Mesendoderm (in vitro differentiated cells): ENCODE data around the gene HIGD2A.

Experiments used
- DNase-seq: peaks from one replicate; pipeline ENCODE4 v3.0.0; 2013
- H2AK5ac ChIP-seq: 2 replicates; pipeline ENCODE4 v1.6.1; 2013; ENCODE audit warnings: low read length, inconsistent platforms
- H2BK120ac ChIP-seq: 2 replicates; pipeline ENCODE4 v1.6.1; 2013; ENCODE audit warnings: low read depth, mild to moderate bottlenecking, low read length, moderate library complexity, mixed read lengths
- H2BK15ac ChIP-seq: replicated peaks from 2 replicates; pipeline ENCODE4 v1.6.1; 2013; ENCODE audit warnings: low read depth, mild to moderate bottlenecking, moderate library complexity
- H2BK5ac ChIP-seq: 2 replicates; pipeline ENCODE4 v1.6.1; 2013; ENCODE audit warnings: low read length, inconsistent platforms
- H3K18ac ChIP-seq: 2 replicates; pipeline ENCODE4 v1.6.1; 2013; ENCODE audit warnings: mild to moderate bottlenecking, low read length, mixed read lengths
- H3K23ac ChIP-seq: one replicate; pipeline ENCODE4 v1.6.1; 2013; ENCODE audit warnings: low read length
- H3K27ac ChIP-seq: 2 replicates; pipeline ENCODE4 v1.5.1; 2013; ENCODE audit warnings: low read depth, mild to moderate bottlenecking, inconsistent platforms, low read length, moderate library complexity
- H3K27me3 ChIP-seq: 2 replicates; pipeline ENCODE4 v1.6.1; 2013; ENCODE audit warnings: low read length, control low read depth, mild to moderate bottlenecking, inconsistent platforms; ENCODE audit not compliant: insufficient read depth, poor library complexity
- H3K36me3 ChIP-seq: 2 replicates; pipeline ENCODE4 v1.6.1; 2013; ENCODE audit warnings: low read length, inconsistent platforms; ENCODE audit not compliant: control insufficient read depth, insufficient read depth
- H3K4ac ChIP-seq: one replicate; pipeline ENCODE4 v1.6.1; 2013; ENCODE audit warnings: low read depth, mild to moderate bottlenecking, low read length, moderate library complexity
- H3K4me1 ChIP-seq: 2 replicates; pipeline ENCODE4 v1.6.1; 2013; ENCODE audit warnings: low read depth, low read length, inconsistent platforms; ENCODE audit not compliant: control insufficient read depth
- H3K4me2 ChIP-seq: 2 replicates; pipeline ENCODE4 v1.6.1; 2013; ENCODE audit warnings: low read length
- H3K4me3 ChIP-seq: 2 replicates; pipeline ENCODE4 v1.5.1; 2013; ENCODE audit warnings: mild to moderate bottlenecking, low read length
- H3K56ac ChIP-seq: one replicate; pipeline ENCODE4 v1.6.1; 2013; ENCODE audit warnings: low read length
- H3K79me1 ChIP-seq: 2 replicates; pipeline ENCODE4 v1.6.1; 2013; ENCODE audit warnings: low read length, inconsistent platforms
- H3K79me2 ChIP-seq: 2 replicates; pipeline ENCODE4 v1.6.1; 2013; ENCODE audit warnings: mild to moderate bottlenecking, low read length; ENCODE audit not compliant: control insufficient read depth, insufficient read depth
- H3K9ac ChIP-seq: 2 replicates; pipeline ENCODE4 v1.6.1; 2013; ENCODE audit warnings: low read length, inconsistent platforms
- H4K5ac ChIP-seq: one replicate; pipeline ENCODE4 v1.6.1; 2013; ENCODE audit warnings: low read length
- H4K8ac ChIP-seq: one replicate; pipeline ENCODE4 v1.6.1; 2013; ENCODE audit warnings: low read depth, mild to moderate bottlenecking, control low read depth, low read length, moderate library complexity
- WGBS: extraction: QIAGEN DNeasy Blood & Tissue Kit; methylation state at CpG from one replicate; pipeline ENCODE4 v1.1.7; 2013; ENCODE audit warnings: low lambda C conversion rate, missing lambda C conversion rate; ENCODE audit not compliant: insufficient coverage; ENCODE audit errors: extremely low coverage; 5-methylcytosine and 5-hydroxymethylcytosine counted together

HIGD2A gene

GRCh38 chr5:176373100-176373818 lies 15.3 kb upstream of the HIGD2A start:
- Histone ChIP-seq H4K8ac (no peak overlapping the region), H3K4ac (no peak overlapping the region)
- no peak for DNase-seq

DNA sequence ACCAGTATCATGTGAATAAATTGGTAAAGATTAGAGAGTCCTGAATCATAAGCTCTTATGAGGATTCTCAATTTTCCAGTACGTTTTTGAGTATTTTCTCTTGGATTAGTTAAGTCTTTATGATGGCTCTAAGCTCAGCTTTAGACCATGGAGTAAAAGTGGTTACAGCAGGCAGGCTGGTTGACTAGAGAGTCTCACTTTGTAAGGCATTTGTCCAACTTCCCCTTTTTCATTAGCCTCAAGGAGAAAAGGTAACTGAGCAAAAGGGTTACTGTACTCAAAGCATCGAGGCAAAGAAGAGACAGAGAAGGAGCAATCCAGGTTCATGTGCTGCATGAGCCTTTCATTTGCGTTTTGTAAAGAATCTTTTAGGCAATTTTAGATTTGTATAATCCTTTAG lies 8.7 kb upstream of the HIGD2A start:
- no peak overlapping the region for H4K5ac ChIP-seq
- no peak overlapping the region for H2BK120ac ChIP-seq
- WGBS, result no CpG with 5 or more reads among the region's 3 CpGs
- no peak overlapping the region for H3K4me2 ChIP-seq
- H3K18ac ChIP-seq, result no peak overlapping the region
- H3K79me1 ChIP-seq, result no peaks in the 10 kb centered on the region
- no peaks in the 10 kb centered on the region for H3K79me2 ChIP-seq
- H2BK15ac ChIP-seq, result no peak overlapping the region
- no peak overlapping the region for H3K9ac ChIP-seq
- H3K27me3 ChIP-seq, result no peaks in the 10 kb centered on the region
- peaks cover 10% of the 10 kb centered on the region for H3K36me3 ChIP-seq
- no peak overlapping the region for H3K56ac ChIP-seq
- H3K4me1 ChIP-seq, result no peaks in the 10 kb centered on the region
- no peak overlapping the region for H3K4me3 ChIP-seq
- H2BK5ac ChIP-seq, result no peak overlapping the region
- H4K8ac ChIP-seq, result no peak overlapping the region
- H3K23ac ChIP-seq, result no peak overlapping the region
- H3K27ac ChIP-seq, result no peak overlapping the region
- no peak overlapping the region for H2AK5ac ChIP-seq
- no peak for DNase-seq
- H3K4ac ChIP-seq, result no peak overlapping the region

More at GRCh38 chr5:176373100-176373818, 15.3 kb upstream of the HIGD2A start:
- no peaks in the 10 kb centered on the region for H3K79me2 ChIP-seq
- no peaks in the 10 kb centered on the region for H3K4me1 ChIP-seq
- no peak overlapping the region for H3K4me2 ChIP-seq
- peaks cover 1% of the 10 kb centered on the region for H3K36me3 ChIP-seq
- no peak overlapping the region for H3K18ac ChIP-seq
- no peaks in the 10 kb centered on the region for H3K79me1 ChIP-seq
- H3K27ac ChIP-seq, result no peak overlapping the region
- H3K23ac ChIP-seq, result no peak overlapping the region
- no peak overlapping the region for H2AK5ac ChIP-seq
- no peak overlapping the region for H3K56ac ChIP-seq
- no CpG with 5 or more reads among the region's 7 CpGs for WGBS
- H2BK120ac ChIP-seq, result no peak overlapping the region
- no peak overlapping the region for H3K9ac ChIP-seq
- H3K4me3 ChIP-seq, result no peak overlapping the region
- no peaks in the 10 kb centered on the region for H3K27me3 ChIP-seq
- H4K5ac ChIP-seq, result no peak overlapping the region
- H2BK5ac ChIP-seq, result no peak overlapping the region
- no peak overlapping the region for H2BK15ac ChIP-seq

GRCh38 chr5:176381423-176381822 lies 7.1 kb upstream of the HIGD2A start:
- Histone ChIP-seq H3K79me2 (peaks cover under 1% of the 10 kb centered on the region), H3K4me1 (no peaks in the 10 kb centered on the region), H3K4ac (no peak overlapping the region), H2AK5ac (no peak overlapping the region), H3K23ac (no peak overlapping the region), H3K27ac (no peak overlapping the region), H3K4me2 (no peak overlapping the region), H3K18ac (no peak overlapping the region), H2BK5ac (no peak overlapping the region), H2BK15ac (no peak overlapping the region), H3K36me3 (peaks cover 10% of the 10 kb centered on the region), H3K79me1 (peaks cover 5% of the 10 kb centered on the region), H3K27me3 (no peaks in the 10 kb centered on the region), H4K5ac (no peak overlapping the region), H4K8ac (no peak overlapping the region), H3K4me3 (no peak overlapping the region), H3K56ac (no peak overlapping the region), H2BK120ac (no peak overlapping the region), H3K9ac (no peak overlapping the region)
- no CpG with 5 or more reads among the region's 3 CpGs for WGBS
- DNase-seq, result no peak

- H3K4ac ChIP-seq, result no peak overlapping the region
- H3K79me1 ChIP-seq, result peaks cover 9% of the 10 kb centered on the region
- no peak overlapping the region for H3K4me2 ChIP-seq
- H3K56ac ChIP-seq, result no peak overlapping the region
- no peak overlapping the region for H3K9ac ChIP-seq
- H3K27ac ChIP-seq, result no peak overlapping the region
- H4K5ac ChIP-seq, result no peak overlapping the region
- H3K4me3 ChIP-seq, result no peak overlapping the region
- no peaks in the 10 kb centered on the region for H3K4me1 ChIP-seq
- H3K79me2 ChIP-seq, result peaks cover 6% of the 10 kb centered on the region
- no CpG with 5 or more reads among the region's 3 CpGs for WGBS
- H2BK5ac ChIP-seq, result no peak overlapping the region
- no peak for DNase-seq
- H2AK5ac ChIP-seq, result no peak overlapping the region
- H2BK15ac ChIP-seq, result no peak overlapping the region
- H3K18ac ChIP-seq, result no peak overlapping the region
- H3K36me3 ChIP-seq, result peaks cover 13% of the 10 kb centered on the region
- H3K23ac ChIP-seq, result no peak overlapping the region
- H2BK120ac ChIP-seq, result no peak overlapping the region
- H3K27me3 ChIP-seq, result no peaks in the 10 kb centered on the region
- H4K8ac ChIP-seq, result no peak overlapping the region
Measured at GRCh38 chr5:176381979-176382378, 6.6 kb upstream of the HIGD2A start.

GRCh38 chr5:176382721-176383120 lies 5.8 kb upstream of the HIGD2A start:
- Histone ChIP-seq H3K4me1 (peaks cover 2% of the 10 kb centered on the region), H2BK5ac (no peak overlapping the region), H3K79me1 (peaks cover 9% of the 10 kb centered on the region), H3K4me3 (no peak overlapping the region), H3K27me3 (no peaks in the 10 kb centered on the region), H2BK120ac (no peak overlapping the region), H2AK5ac (no peak overlapping the region), H3K4ac (no peak overlapping the region), H2BK15ac (no peak overlapping the region), H3K36me3 (peaks cover 13% of the 10 kb centered on the region), H4K5ac (no peak overlapping the region), H3K27ac (no peak overlapping the region), H3K56ac (no peak overlapping the region), H4K8ac (no peak overlapping the region), H3K23ac (no peak overlapping the region), H3K9ac (no peak overlapping the region), H3K18ac (no peak overlapping the region), H3K4me2 (no peak overlapping the region), H3K79me2 (peaks cover 14% of the 10 kb centered on the region)
- DNase-seq, result no peak
- WGBS, result no CpG with 5 or more reads among the region's 3 CpGs
